Panc1 (cell line): ENCODE data around the gene AKR1B1.

Source experiments
- CTCF ChIP-seq: fragments of 450-650 bp; IDR thresholded peaks from 2 replicates; pipeline ENCODE4 v1.5.1; 2017; ENCODE audit warnings: mild to moderate bottlenecking
- POLR2AphosphoS5 ChIP-seq: IDR thresholded peaks from 2 replicates; pipeline ENCODE4 v1.6.1; 2012; ENCODE audit warnings: mild to moderate bottlenecking, low read depth, low read length, moderate library complexity
- REST ChIP-seq, 2 experiments: IDR thresholded peaks; 2 replicates each; pipeline ENCODE4 v1.6.1; 2011 to 2012; ENCODE audit warnings: low read depth in 2 of 2, control low read depth in 1 of 2, low read length in 1 of 2, mild to moderate bottlenecking in 1 of 2, moderate library complexity in 1 of 2; ENCODE audit not compliant: insufficient read depth in 1 of 2
- SIN3A ChIP-seq: IDR thresholded peaks from 2 replicates; pipeline ENCODE4 v1.6.1; 2012; ENCODE audit warnings: low read depth, mild to moderate bottlenecking, low read length, moderate library complexity, borderline replicate concordance; ENCODE audit not compliant: insufficient read depth
- TCF7L2 ChIP-seq: IDR thresholded peaks from 2 replicates; pipeline ENCODE4 v1.6.1; 2011; ENCODE audit warnings: mild to moderate bottlenecking, low read depth, low read length, inconsistent platforms

GRCh38 chr7:134462337-134462925, 3.5 kb upstream of the AKR1B1 start:
- no peak for TF ChIP-seq SIN3A
- no peak for TF ChIP-seq CTCF
- TF ChIP-seq POLR2AphosphoS5: no peak
- no peak for TF ChIP-seq REST (IDR thresholded peaks at IDR 0.05; ENCODE audit: insufficient read depth in 1 of 2, low read depth in 2 of 2, low read length in 1 of 2)
- no peak for TF ChIP-seq TCF7L2
